22Rv1 (cell line): Measurements from ENCODE around the gene FBXW8.

ENCODE experiments used
- H3K27ac ChIP-seq: fragments of 450-650 bp; 2 replicates; pipeline ENCODE4 v1.5.1; 2017
- CTCF ChIP-seq: fragments of 450-650 bp; IDR thresholded peaks from 2 replicates; pipeline ENCODE4 v1.5.1; 2017; ENCODE audit warnings: mild to moderate bottlenecking
- ZFX ChIP-seq: fragments of 450-650 bp; IDR thresholded peaks from 2 replicates; pipeline ENCODE4 v1.6.1; 2017; ENCODE audit warnings: antibody characterized with exemption, borderline replicate concordance

Gene FBXW8

GRCh38 chr12:117032593-117033381 is 122.0 kb downstream of the FBXW8 start:
- no peak overlapping the region for H3K27ac ChIP-seq
- TF ChIP-seq CTCF (no peak), ZFX (no peak)

GRCh38 chr12:117033382-117034221 is 122.9 kb downstream of the FBXW8 start:
- no peak overlapping the region for H3K27ac ChIP-seq
- TF ChIP-seq CTCF: no peak
- TF ChIP-seq ZFX: no peak

GRCh38 chr12:117034249-117034648 is 123.5 kb downstream of the FBXW8 start:
- no peak overlapping the region for H3K27ac ChIP-seq
- TF ChIP-seq CTCF: no peak
- no peak for TF ChIP-seq ZFX

- TF ChIP-seq CTCF: no peak
- no peak for TF ChIP-seq ZFX
- no peak overlapping the region for H3K27ac ChIP-seq
Observed at GRCh38 chr12:117034701-117035151, 124.0 kb downstream of the FBXW8 start.

GRCh38 chr12:117035287-117035686 is 124.5 kb downstream of the FBXW8 start:
- no peak overlapping the region for H3K27ac ChIP-seq
- TF ChIP-seq CTCF: no peak

- TF ChIP-seq ZFX (no peak), CTCF (no peak)
- H3K27ac ChIP-seq: no peak overlapping the region
Observed at GRCh38 chr12:117036046-117036445, 125.3 kb downstream of the FBXW8 start.

GRCh38 chr12:117036547-117036946 is 125.8 kb downstream of the FBXW8 start:
- TF ChIP-seq ZFX (no peak), CTCF (no peak)
- no peak overlapping the region for H3K27ac ChIP-seq
